Activated CD4-positive, alpha-beta T cell treated with anti-CD3 and anti-CD28 coated beads for 36 hours (primary cell): ENCODE measurements around the gene MROH2A. TPM values are rescaled to one million over a fixed set of nuclear protein-coding genes. Genes with fewer than 3 reads are reported as not detected.
"Not testable (repeated sequence)": the region's sequence is repeated elsewhere in the genome, so short reads cannot be mapped to it uniquely, and the experiment has no call there.

Experiments
- ATAC-seq: fragments of 200-7000 bp; cut with Tn5 transposase; one replicate; pipeline ENCODE4 v1.10.0; 2021; ENCODE audit warnings: mild to moderate bottlenecking, moderate library complexity
- CTCF ChIA-PET: fragments of 350-600 bp; sonication (Branson Sonifier 250); formaldehyde crosslinking; loops from one replicate; lab custom pipeline; 2021; ENCODE audit warnings: antibody characterized with exemption; lab: Charles Lee
- POLR2A ChIA-PET: fragments of 350-600 bp; sonication (Branson Sonifier 250); formaldehyde crosslinking; loops from one replicate; lab custom pipeline; 2021; ENCODE audit warnings: antibody characterized with exemption, inconsistent platforms; lab: Charles Lee
- DNase-seq: peaks from one replicate; pipeline ENCODE4 v3.0.0-alpha.2; 2020
- H3K27ac Mint-ChIP-seq: one replicate; pipeline ENCODE4 v1.8.0; 2021; ENCODE audit warnings: mixed read lengths
- H3K27me3 Mint-ChIP-seq: one replicate; pipeline ENCODE4 v1.8.0; 2021; ENCODE audit warnings: mixed read lengths
- H3K36me3 Mint-ChIP-seq: one replicate; pipeline ENCODE4 v1.8.0; 2021; ENCODE audit warnings: low read depth, mixed read lengths
- H3K4me1 Mint-ChIP-seq: one replicate; pipeline ENCODE4 v1.8.0; 2021; ENCODE audit warnings: mixed read lengths
- H3K4me3 Mint-ChIP-seq: one replicate; pipeline ENCODE4 v1.8.0; 2021; ENCODE audit warnings: mild to moderate bottlenecking, moderate library complexity, mixed read lengths
- H3K9me3 Mint-ChIP-seq: one replicate; pipeline ENCODE4 v1.8.0; 2021; ENCODE audit warnings: low read depth, mixed read lengths
- intact Hi-C, 2 experiments: fragments of 100-400 bp; cut with DNase I in 1 of 2; cut with micrococcal nuclease in 1 of 2; formaldehyde crosslinking; loops; one replicate each; pipeline versions ENCODE4 v1.14.2 to v1.15.1; 2022 to 2024; cut with DNase I, micrococcal nuclease
- total RNA-seq, 2 experiments: library from RNA; stranded (reverse); gene quantifications; one replicate each; pipeline ENCODE4 v1.2.3, GENCODE V29; 2021

The MROH2A gene
- total RNA-seq: not detected

- no peak within 1 kb of the TSS for H3K4me3 Mint-ChIP-seq
- no peaks in the 10 kb centered on the region for H3K4me1 Mint-ChIP-seq
- no peak within 1 kb of the TSS for H3K27ac Mint-ChIP-seq
- CTCF ChIA-PET: no interaction called here
- H3K36me3 Mint-ChIP-seq: no peaks in the 10 kb centered on the region
- ATAC-seq: no peak
- no peak for DNase-seq
- POLR2A ChIA-PET: no interaction called here
- peaks cover 14% of the 10 kb centered on the region for H3K9me3 Mint-ChIP-seq
- H3K27me3 Mint-ChIP-seq: peaks cover 16% of the 10 kb centered on the region
- intact Hi-C loops: no loop called here
Observed at GRCh38 chr2:233778030-233778429, at the start of gene MROH2A. Gene MROH2A (plus strand): TSS chr2:233778330. CDS start chr2:233779359, 1,029 bp downstream.

GRCh38 chr2:233728723-233729301 is 49.3 kb upstream of the MROH2A start, which contains the start of gene UGT1A3:
Gene UGT1A3 (plus strand): TSS chr2:233729042. CDS start chr2:233729127, 85 bp downstream.
- POLR2A ChIA-PET: no interaction called here

GRCh38 chr2:233736868-233737653 is 41.1 kb upstream of the MROH2A start:
- H3K4me3 Mint-ChIP-seq, ATAC-seq, H3K4me1 Mint-ChIP-seq, H3K27ac Mint-ChIP-seq, DNase-seq, H3K9me3 Mint-ChIP-seq, H3K36me3 Mint-ChIP-seq, intact Hi-C loops: not testable (repeated sequence)
- H3K27me3 Mint-ChIP-seq: peaks cover 24% of the 10 kb centered on the region
- ChIA-PET CTCF (interaction anchor here (1.5 kb wide), 1 partner anchor 20 kb away, joined by 3 read pairs; no protein-coding TSS in a partner anchor), POLR2A (interaction anchor here (0.6 kb wide), 1 partner anchor 803 kb away, joined by 4 read pairs; no protein-coding TSS in a partner anchor)

More at GRCh38 chr2:233728723-233729301, 49.3 kb upstream of the MROH2A start, which contains the start of gene UGT1A3:
- peaks cover 9% of the 10 kb centered on the region for H3K27me3 Mint-ChIP-seq
- no peaks in the 10 kb centered on the region for H3K36me3 Mint-ChIP-seq
- H3K9me3 Mint-ChIP-seq: no peaks in the 10 kb centered on the region
- no peak within 1 kb of the TSS for H3K27ac Mint-ChIP-seq
- CTCF ChIA-PET: interaction anchor here (0.7 kb wide), 1 partner anchor 836 kb away, joined by 3 read pairs; no protein-coding TSS in a partner anchor
- H3K4me3 Mint-ChIP-seq: no peak within 1 kb of the TSS
- no peaks in the 10 kb centered on the region for H3K4me1 Mint-ChIP-seq
- intact Hi-C loops: no loop called here
- DNase-seq (no peak), ATAC-seq (no peak)

- H3K27me3 Mint-ChIP-seq: peaks cover 19% of the 10 kb centered on the region
- no peak overlapping the region for H3K27ac Mint-ChIP-seq
- H3K36me3 Mint-ChIP-seq: no peaks in the 10 kb centered on the region
- POLR2A ChIA-PET: no interaction called here
- CTCF ChIA-PET: interaction anchor here (0.6 kb wide), 1 partner anchor 172 kb away, joined by 4 read pairs; no protein-coding TSS in a partner anchor
- no peaks in the 10 kb centered on the region for H3K9me3 Mint-ChIP-seq
- no peaks in the 10 kb centered on the region for H3K4me1 Mint-ChIP-seq
- intact Hi-C loops: no loop called here
- no peak overlapping the region for H3K4me3 Mint-ChIP-seq
- no peak for ATAC-seq
- DNase-seq: no peak
Observed at GRCh38 chr2:233740870-233741269, 37.3 kb upstream of the MROH2A start.

- no peaks in the 10 kb centered on the region for H3K36me3 Mint-ChIP-seq
- H3K27ac Mint-ChIP-seq: no peak overlapping the region
- no peaks in the 10 kb centered on the region for H3K4me1 Mint-ChIP-seq
- ChIA-PET POLR2A (no interaction called here), CTCF (no interaction called here)
- intact Hi-C loops: no loop called here
- H3K27me3 Mint-ChIP-seq: peaks cover 19% of the 10 kb centered on the region
- ATAC-seq (no peak), DNase-seq (no peak)
- H3K9me3 Mint-ChIP-seq: no peaks in the 10 kb centered on the region
- no peak overlapping the region for H3K4me3 Mint-ChIP-seq
Observed at GRCh38 chr2:233743464-233744259, 34.5 kb upstream of the MROH2A start.

GRCh38 chr2:233745073-233745755 is 32.9 kb upstream of the MROH2A start:
- no peak for DNase-seq
- H3K27ac Mint-ChIP-seq: no peak overlapping the region
- no peaks in the 10 kb centered on the region for H3K4me1 Mint-ChIP-seq
- ChIA-PET POLR2A (no interaction called here), CTCF (no interaction called here)
- H3K9me3 Mint-ChIP-seq: peaks cover 6% of the 10 kb centered on the region
- intact Hi-C loops: no loop called here
- no peaks in the 10 kb centered on the region for H3K36me3 Mint-ChIP-seq
- ATAC-seq: no peak
- H3K4me3 Mint-ChIP-seq: no peak overlapping the region
- H3K27me3 Mint-ChIP-seq: peaks cover 24% of the 10 kb centered on the region

- H3K36me3 Mint-ChIP-seq, POLR2A ChIA-PET: not testable (repeated sequence)
Observed at GRCh38 chr2:233745838-233746237, 32.3 kb upstream of the MROH2A start.

GRCh38 chr2:233746475-233747282 is 31.5 kb upstream of the MROH2A start:
- Mint-ChIP-seq H3K36me3 (no peaks in the 10 kb centered on the region), H3K9me3 (peaks cover 8% of the 10 kb centered on the region), H3K27me3 (peaks cover 22% of the 10 kb centered on the region), H3K4me3 (no peak overlapping the region), H3K27ac (no peak overlapping the region), H3K4me1 (no peaks in the 10 kb centered on the region)
- CTCF ChIA-PET: no interaction called here
- DNase-seq (no peak), ATAC-seq (no peak)
- POLR2A ChIA-PET: no interaction called here
- intact Hi-C loops: no loop called here

More at GRCh38 chr2:233745838-233746237, 32.3 kb upstream of the MROH2A start:
- ATAC-seq, H3K4me3 Mint-ChIP-seq, intact Hi-C loops, H3K9me3 Mint-ChIP-seq, DNase-seq, CTCF ChIA-PET, H3K27ac Mint-ChIP-seq, H3K4me1 Mint-ChIP-seq: not testable (repeated sequence)
- H3K27me3 Mint-ChIP-seq: peaks cover 23% of the 10 kb centered on the region

GRCh38 chr2:233747283-233747544 is 30.9 kb upstream of the MROH2A start:
- DNase-seq (no peak), ATAC-seq (no peak)
- Mint-ChIP-seq H3K36me3 (no peaks in the 10 kb centered on the region), H3K9me3 (peaks cover 8% of the 10 kb centered on the region), H3K4me3 (no peak overlapping the region), H3K4me1 (no peaks in the 10 kb centered on the region), H3K27me3 (peaks cover 24% of the 10 kb centered on the region), H3K27ac (no peak overlapping the region)
- intact Hi-C loops: no loop called here
- CTCF ChIA-PET: no interaction called here
- POLR2A ChIA-PET: no interaction called here

GRCh38 chr2:233750689-233751088 is 27.4 kb upstream of the MROH2A start:
- POLR2A ChIA-PET, ATAC-seq, H3K9me3 Mint-ChIP-seq, DNase-seq, H3K36me3 Mint-ChIP-seq, H3K27ac Mint-ChIP-seq, intact Hi-C loops, H3K4me3 Mint-ChIP-seq, H3K4me1 Mint-ChIP-seq: not testable (repeated sequence)
- peaks cover 24% of the 10 kb centered on the region for H3K27me3 Mint-ChIP-seq
- CTCF ChIA-PET: interaction anchor here (0.7 kb wide), 1 partner anchor 58 kb away, joined by 3 read pairs; no protein-coding TSS in a partner anchor
